AG04449 (cell line): ENCODE results near the gene RBM44.

Experiments used
- CTCF ChIA-PET: fragments of 350-600 bp; formaldehyde crosslinking; extraction: SDS; loops from one replicate; lab custom pipeline; 2021; ENCODE audit warnings: antibody characterized with exemption; lab: Yijun Ruan, JAX
- POLR2A ChIA-PET: fragments of 400-600, 350-600 bp; formaldehyde crosslinking; extraction: SDS; loops from one replicate; lab custom pipeline; 2020; ENCODE audit warnings: antibody characterized with exemption, inconsistent platforms; lab: Yijun Ruan, JAX
- DNase-seq: peaks from one replicate; pipeline ENCODE4 v3.0.0-alpha.2; 2010; ENCODE audit warnings: low read depth, low spot score
- H3K4me3 ChIP-seq: 2 replicates; pipeline ENCODE4 v1.5.1; 2011; ENCODE audit warnings: low read depth, mild to moderate bottlenecking, control low read depth, low read length
- TF ChIP-seq, protein P1 (sequence below): IDR thresholded peaks from one replicate; pipeline ENCODE4 v1.5.1; 2011; ENCODE audit warnings: mild to moderate bottlenecking, moderate library complexity, low read length, control low read depth, inconsistent platforms; ENCODE audit not compliant: insufficient read depth; ENCODE audit errors: missing control alignments

RBM44 gene

DNA sequence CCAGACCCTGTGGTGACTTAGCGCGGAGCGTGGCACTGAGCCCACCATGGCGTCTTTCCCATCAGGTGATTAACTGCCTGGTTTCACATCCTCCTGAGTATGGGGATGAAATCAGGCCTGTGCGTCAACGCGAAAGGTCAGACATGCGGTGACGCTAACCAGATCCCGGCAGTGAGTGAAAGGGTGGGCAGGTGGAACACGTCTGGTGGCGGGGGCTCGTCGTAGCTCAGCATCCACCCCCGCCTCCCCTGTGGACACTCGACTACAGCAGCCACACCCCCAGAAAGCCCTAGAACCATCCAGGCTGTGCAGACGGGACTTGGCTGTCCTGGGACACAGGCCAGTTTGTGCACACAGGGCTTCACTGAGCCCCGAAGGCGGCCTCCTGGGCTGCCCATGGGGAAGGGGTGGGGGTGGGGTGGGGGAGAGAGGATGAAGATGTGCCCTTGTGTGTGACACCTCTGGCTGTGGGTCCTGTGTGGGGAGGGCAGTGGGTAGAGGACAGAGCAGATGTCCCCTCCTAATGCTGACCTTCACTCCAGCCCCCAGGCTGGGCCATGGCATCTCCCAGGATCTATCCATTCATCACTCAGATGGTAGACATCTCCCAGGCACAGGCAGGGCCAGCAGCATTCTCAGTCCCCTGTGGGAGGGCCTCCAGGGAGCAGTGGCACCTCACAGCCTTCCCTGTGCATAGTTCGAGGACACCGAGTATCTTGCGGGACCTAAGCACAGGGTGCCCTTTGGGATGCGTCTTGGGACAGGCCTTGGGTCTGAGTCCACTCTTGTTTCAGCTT lies 88.3 kb downstream of the RBM44 start:
- ChIA-PET POLR2A (no interaction called here), CTCF (no interaction called here)
- no peak for DNase-seq
- TF ChIP-seq, protein P1, sequence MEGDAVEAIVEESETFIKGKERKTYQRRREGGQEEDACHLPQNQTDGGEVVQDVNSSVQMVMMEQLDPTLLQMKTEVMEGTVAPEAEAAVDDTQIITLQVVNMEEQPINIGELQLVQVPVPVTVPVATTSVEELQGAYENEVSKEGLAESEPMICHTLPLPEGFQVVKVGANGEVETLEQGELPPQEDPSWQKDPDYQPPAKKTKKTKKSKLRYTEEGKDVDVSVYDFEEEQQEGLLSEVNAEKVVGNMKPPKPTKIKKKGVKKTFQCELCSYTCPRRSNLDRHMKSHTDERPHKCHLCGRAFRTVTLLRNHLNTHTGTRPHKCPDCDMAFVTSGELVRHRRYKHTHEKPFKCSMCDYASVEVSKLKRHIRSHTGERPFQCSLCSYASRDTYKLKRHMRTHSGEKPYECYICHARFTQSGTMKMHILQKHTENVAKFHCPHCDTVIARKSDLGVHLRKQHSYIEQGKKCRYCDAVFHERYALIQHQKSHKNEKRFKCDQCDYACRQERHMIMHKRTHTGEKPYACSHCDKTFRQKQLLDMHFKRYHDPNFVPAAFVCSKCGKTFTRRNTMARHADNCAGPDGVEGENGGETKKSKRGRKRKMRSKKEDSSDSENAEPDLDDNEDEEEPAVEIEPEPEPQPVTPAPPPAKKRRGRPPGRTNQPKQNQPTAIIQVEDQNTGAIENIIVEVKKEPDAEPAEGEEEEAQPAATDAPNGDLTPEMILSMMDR = no peak
- no peak overlapping the region for H3K4me3 ChIP-seq

DNA sequence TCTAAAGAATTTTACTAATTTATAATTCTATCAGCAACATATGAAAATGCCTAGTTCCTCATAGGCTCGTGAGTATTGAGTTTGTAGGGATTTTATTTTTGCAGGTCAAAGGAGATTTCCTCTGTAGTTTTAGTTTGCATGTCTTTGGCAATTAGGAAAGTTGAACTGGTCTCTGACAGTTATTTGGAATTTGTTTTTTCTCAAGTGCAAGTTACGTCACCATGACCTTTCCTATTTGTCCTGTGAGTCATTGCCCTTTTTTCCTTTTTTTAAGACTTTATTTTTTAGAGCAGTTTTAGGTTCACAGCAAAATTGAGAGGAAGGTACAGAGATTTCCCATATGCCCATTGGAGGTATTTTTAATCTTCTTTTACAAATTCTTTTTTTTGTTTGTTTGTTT lies 89.8 kb downstream of the RBM44 start:
- POLR2A ChIA-PET = interaction anchor here (0.9 kb wide), 1 partner anchor 17 kb away, joined by 3 read pairs; no protein-coding TSS in a partner anchor
- no peak overlapping the region for H3K4me3 ChIP-seq
- CTCF ChIA-PET = no interaction called here
- TF ChIP-seq, protein P1 = no peak
- no peak for DNase-seq

DNA sequence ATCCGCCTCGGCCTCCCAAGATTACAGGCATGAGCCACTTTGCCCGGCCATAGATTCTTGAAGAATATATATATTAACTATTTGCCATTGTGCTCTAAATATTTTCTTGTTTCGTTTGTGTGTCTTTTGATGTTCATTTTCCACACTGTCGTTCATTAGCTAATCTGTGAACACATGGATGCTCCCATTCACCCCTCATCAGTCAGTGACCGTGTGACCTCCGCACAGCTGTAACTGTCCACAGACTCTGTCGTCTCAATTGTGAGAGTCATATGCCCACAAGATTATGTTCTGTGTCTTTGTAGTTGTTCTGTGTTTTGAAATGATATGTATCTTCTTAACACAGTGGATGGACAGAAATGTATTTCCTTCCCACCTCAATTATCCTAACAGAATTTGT lies 90.4 kb downstream of the RBM44 start:
- CTCF ChIA-PET = interaction anchor here (1.2 to 1.6 kb wide), 2 partner anchors 10 to 35 kb away, joined by 3 to 7 read pairs; no protein-coding TSS in a partner anchor
- no peak for DNase-seq
- TF ChIP-seq, protein P1 = no peak
- POLR2A ChIA-PET = interaction anchor here (0.9 kb wide), 1 partner anchor 16 kb away, joined by 3 read pairs; no protein-coding TSS in a partner anchor
- no peak overlapping the region for H3K4me3 ChIP-seq

DNA sequence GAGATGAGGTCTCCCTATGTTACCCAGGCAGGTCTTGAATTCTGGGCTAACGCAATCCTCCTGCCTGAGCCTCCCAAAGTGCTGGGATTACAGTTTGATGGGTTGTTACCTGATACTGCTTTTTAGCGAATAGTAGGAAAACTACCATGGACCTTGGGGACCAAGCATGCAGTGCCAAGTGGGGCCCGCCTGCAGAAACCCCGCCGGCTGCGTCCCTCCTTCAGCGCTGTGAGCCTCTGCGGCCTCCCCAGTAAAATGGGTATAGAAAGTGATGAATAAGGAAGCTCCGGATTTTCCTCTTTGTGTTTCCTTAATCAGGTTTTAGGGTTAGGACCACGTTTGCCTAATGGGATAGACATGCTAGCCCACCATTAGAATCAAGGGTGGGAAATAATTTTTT lies 91.2 kb downstream of the RBM44 start:
- DNase-seq = no peak
- CTCF ChIA-PET = interaction anchor here (1.2 to 1.6 kb wide), 2 partner anchors 9 to 34 kb away, joined by 3 to 7 read pairs; no protein-coding TSS in a partner anchor
- POLR2A ChIA-PET = no interaction called here
- TF ChIP-seq, protein P1 = no peak
- no peak overlapping the region for H3K4me3 ChIP-seq
